ENCODE data around the gene B3GLCT.

DNA sequence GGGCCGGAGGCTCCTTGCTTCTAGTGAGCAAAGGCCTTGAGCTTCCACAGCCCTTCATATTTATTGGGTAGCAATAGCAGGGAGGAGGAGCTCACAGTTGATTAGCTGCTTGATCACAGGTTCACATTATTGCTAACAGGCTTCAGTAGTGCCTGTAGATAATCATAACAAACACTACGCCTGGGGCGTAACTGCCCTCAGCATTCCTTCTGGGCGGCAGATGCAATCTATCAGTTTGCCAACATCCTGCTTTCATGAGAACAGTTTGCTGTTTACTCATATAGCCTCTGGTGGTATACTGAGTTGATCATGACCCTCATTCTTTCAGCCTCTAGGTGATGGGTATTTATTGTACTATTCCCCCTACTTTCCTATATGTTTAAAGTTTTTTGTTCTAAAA, 149.4 kb downstream of the B3GLCT start:
- no peak for TF ChIP-seq CTCF (conservative IDR thresholded peaks at IDR 0.05; ENCODE audit: low read depth, low read length)
- TF ChIP-seq EZH2 (IDR thresholded peaks at IDR 0.05; ENCODE audit: low read length, unreplicated experiment): no peak
- no peak for TF ChIP-seq EZH2phosphoT487 (IDR thresholded peaks at IDR 0.05; ENCODE audit: borderline replicate concordance, low read length)

All from PC-3 (cell line).